K562 (cell line): ENCODE results near the gene C1orf167. TPM values are rescaled to one million over a fixed set of nuclear protein-coding genes. Genes with fewer than 3 reads are reported as not detected.

Experiments
- CHAMP1 ChIP-seq: fragments of 450-650 bp; IDR thresholded peaks from 2 replicates; pipeline ENCODE4 v1.6.1; 2016; ENCODE audit warnings: mild to moderate bottlenecking
- CREB1 ChIP-seq, 2 experiments: sonication (generic) in 1 of 2; formaldehyde crosslinking in 1 of 2; IDR thresholded peaks; 2 replicates each; pipeline versions ENCODE4 v1.6.1 to v1.8.0; 2012 to 2022; ENCODE audit warnings: inconsistent platforms in 1 of 2, mild to moderate bottlenecking in 1 of 2, missing genetic modification reagents in 1 of 2, moderate library complexity in 1 of 2
- GTF3C2 ChIP-seq: IDR thresholded peaks from 3 replicates; pipeline ENCODE4 v1.6.1; 2011; ENCODE audit warnings: borderline replicate concordance, mild to moderate bottlenecking, moderate library complexity; ENCODE audit not compliant: insufficient read length; ENCODE audit errors: extremely low read depth
- MCM2 ChIP-seq: fragments of 450-650 bp; IDR thresholded peaks from 2 replicates; pipeline ENCODE4 v1.6.1; 2017; ENCODE audit warnings: low read depth, mild to moderate bottlenecking
- NCOA6 ChIP-seq: fragments of 450-650 bp; IDR thresholded peaks from 2 replicates; pipeline ENCODE4 v1.6.1; 2017; ENCODE audit warnings: mild to moderate bottlenecking
- NR2C1 ChIP-seq, 2 experiments: fragments of 450-650 bp; IDR thresholded peaks; 2 replicates each; pipeline ENCODE4 v1.6.1; 2017; ENCODE audit warnings: mild to moderate bottlenecking in 2 of 2, antibody characterized with exemption in 1 of 2, inconsistent platforms in 1 of 2, missing compliant biosample characterization in 1 of 2, missing genetic modification characterization in 1 of 2
- RBBP5 ChIP-seq: fragments of 200-600 bp; sonication (generic); IDR thresholded peaks from 2 replicates; pipeline ENCODE4 v1.6.1; 2012; ENCODE audit warnings: borderline replicate concordance, mild to moderate bottlenecking, low read length, control low read depth, inconsistent platforms; ENCODE audit not compliant: insufficient read depth, poor library complexity, severe bottlenecking
- RCOR1 ChIP-seq, 2 experiments: IDR thresholded peaks; 2 replicates each; pipeline ENCODE4 v1.6.1; 2012; ENCODE audit warnings: low read depth in 2 of 2, low read length in 2 of 2, borderline replicate concordance in 1 of 2, improper control_type of control experiment in 1 of 2
- SLC30A9 ChIP-seq: fragments of 250-450 bp; sonication (Bioruptor Pico); IDR thresholded peaks from 2 replicates; pipeline ENCODE4 v1.8.0; 2022; ENCODE audit warnings: mild to moderate bottlenecking, moderate library complexity
- ZNF197 ChIP-seq: fragments of 200-800 bp; sonication (Bioruptor generic); IDR thresholded peaks from 2 replicates; pipeline ENCODE4 v1.6.1; 2016; ENCODE audit warnings: low read depth, missing genetic modification characterization, missing compliant biosample characterization
- polyA plus RNA-seq, 8 experiments: library from polyadenylated mRNA; depleted of rRNA in 4 of 8; stranded (reverse) in 5 of 8; unstranded in 3 of 8; fragments of >200 nt; fragmentation: Nextera tagmentation in 2 of 8; fragmentation: Illumina TruSeq in 1 of 8; extraction: Ambion mirVana in 2 of 8; extraction: Trizol in 1 of 8; gene quantifications; 2 replicates each; pipeline versions ENCODE4 v1.2.1 to v1.2.3, GENCODE V29; 2011 to 2014; ENCODE audit warnings: inconsistent platforms in 1 of 8, missing spikeins in 1 of 8
- total RNA-seq, 7 experiments: library from RNA; depleted of rRNA in 6 of 7; stranded (reverse); fragments of >200 nt in 6 of 7; fragmentation: Illumina TruSeq in 2 of 7; extraction: Trizol in 2 of 7; gene quantifications; 2 replicates each; pipeline versions ENCODE4 v1.2.1 to v1.2.3, GENCODE V29; 2011 to 2021; ENCODE audit warnings: low replicate concordance in 1 of 7
- TF ChIP-seq, protein P1 (sequence below): fragments of 450-650 bp; IDR thresholded peaks from 2 replicates; pipeline ENCODE4 v1.6.1; 2018; ENCODE audit warnings: mild to moderate bottlenecking, low read depth; ENCODE audit not compliant: partially characterized antibody
- TF ChIP-seq, protein P2 (sequence below): IDR thresholded peaks from 2 replicates; pipeline ENCODE4 v1.6.1; 2016; ENCODE audit warnings: missing genetic modification characterization, missing compliant biosample characterization
- TF ChIP-seq, protein P3 (sequence below): fragments of 250-450 bp; sonication (Bioruptor Pico); IDR thresholded peaks from 2 replicates; pipeline ENCODE4 v1.5.0; 2021
- TF ChIP-seq, protein P4 (sequence below), 2 experiments: fragments of 450-650 bp in 1 of 2; sonication (generic) in 1 of 2; formaldehyde crosslinking in 1 of 2; IDR thresholded peaks in 1 of 2; conservative IDR thresholded peaks in 1 of 2; 2 replicates each; pipeline versions ENCODE4 v1.6.1 to v1.8.1; 2016 to 2023; ENCODE audit warnings: mild to moderate bottlenecking in 2 of 2, moderate library complexity in 2 of 2, inconsistent platforms in 1 of 2, missing genetic modification reagents in 1 of 2

C1orf167 gene
- total and polyA plus RNA-seq, 9 of the 15 experiments (the other 6 are each of a cell fraction or from before 2014, with no cell fraction given): 0.22 to 0.86 (median 0.31) TPM; not detected in 2

- TF ChIP-seq GTF3C2 (no peak), NCOA6 (no peak), RBBP5 (peak; percentile 76), CREB1 (IDR thresholded peaks at IDR 0.05) (no peak), CREB1 (CRISPR knock-in tag; IDR thresholded peaks at IDR 0.05) (no peak), CHAMP1 (no peak), SLC30A9 (CRISPR knock-in tag) (no peak), NR2C1 (IDR thresholded peaks at IDR 0.05) (no peak), NR2C1 (tag; IDR thresholded peaks at IDR 0.05) (peak; percentile 90), RCOR1 (IDR thresholded peaks at IDR 0.05; ENCODE audit: borderline replicate concordance in 1 of 2, low read depth in 2 of 2, low read length in 2 of 2) (peak in 1 of 2 experiments; percentile 84; a peak in 2 of 4 replicates), ZNF197 (no peak; the same call in 1 of the 2 replicates), MCM2 (no peak)
- TF ChIP-seq, protein P1, sequence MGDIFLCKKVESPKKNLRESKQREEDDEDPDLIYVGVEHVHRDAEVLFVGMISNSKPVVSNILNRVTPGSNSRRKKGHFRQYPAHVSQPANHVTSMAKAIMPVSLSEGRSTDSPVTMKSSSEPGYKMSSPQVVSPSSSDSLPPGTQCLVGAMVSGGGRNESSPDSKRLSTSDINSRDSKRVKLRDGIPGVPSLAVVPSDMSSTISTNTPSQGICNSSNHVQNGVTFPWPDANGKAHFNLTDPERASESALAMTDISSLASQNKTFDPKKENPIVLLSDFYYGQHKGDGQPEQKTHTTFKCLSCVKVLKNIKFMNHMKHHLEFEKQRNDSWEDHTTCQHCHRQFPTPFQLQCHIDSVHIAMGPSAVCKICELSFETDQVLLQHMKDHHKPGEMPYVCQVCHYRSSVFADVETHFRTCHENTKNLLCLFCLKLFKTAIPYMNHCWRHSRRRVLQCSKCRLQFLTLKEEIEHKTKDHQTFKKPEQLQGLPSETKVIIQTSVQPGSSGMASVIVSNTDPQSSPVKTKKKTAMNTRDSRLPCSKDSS: no peak
- TF ChIP-seq, protein P2, sequence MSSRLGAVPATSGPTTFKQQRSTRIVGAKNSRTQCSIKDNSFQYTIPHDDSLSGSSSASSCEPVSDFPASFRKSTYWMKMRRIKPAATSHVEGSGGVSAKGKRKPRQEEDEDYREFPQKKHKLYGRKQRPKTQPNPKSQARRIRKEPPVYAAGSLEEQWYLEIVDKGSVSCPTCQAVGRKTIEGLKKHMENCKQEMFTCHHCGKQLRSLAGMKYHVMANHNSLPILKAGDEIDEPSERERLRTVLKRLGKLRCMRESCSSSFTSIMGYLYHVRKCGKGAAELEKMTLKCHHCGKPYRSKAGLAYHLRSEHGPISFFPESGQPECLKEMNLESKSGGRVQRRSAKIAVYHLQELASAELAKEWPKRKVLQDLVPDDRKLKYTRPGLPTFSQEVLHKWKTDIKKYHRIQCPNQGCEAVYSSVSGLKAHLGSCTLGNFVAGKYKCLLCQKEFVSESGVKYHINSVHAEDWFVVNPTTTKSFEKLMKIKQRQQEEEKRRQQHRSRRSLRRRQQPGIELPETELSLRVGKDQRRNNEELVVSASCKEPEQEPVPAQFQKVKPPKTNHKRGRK (tag): no peak
- TF ChIP-seq, protein P3, sequence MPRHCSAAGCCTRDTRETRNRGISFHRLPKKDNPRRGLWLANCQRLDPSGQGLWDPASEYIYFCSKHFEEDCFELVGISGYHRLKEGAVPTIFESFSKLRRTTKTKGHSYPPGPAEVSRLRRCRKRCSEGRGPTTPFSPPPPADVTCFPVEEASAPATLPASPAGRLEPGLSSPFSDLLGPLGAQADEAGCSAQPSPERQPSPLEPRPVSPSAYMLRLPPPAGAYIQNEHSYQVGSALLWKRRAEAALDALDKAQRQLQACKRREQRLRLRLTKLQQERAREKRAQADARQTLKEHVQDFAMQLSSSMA (CRISPR knock-in tag): peak; percentile 54; the same call in 1 of the 2 replicates
- TF ChIP-seq, protein P4, sequence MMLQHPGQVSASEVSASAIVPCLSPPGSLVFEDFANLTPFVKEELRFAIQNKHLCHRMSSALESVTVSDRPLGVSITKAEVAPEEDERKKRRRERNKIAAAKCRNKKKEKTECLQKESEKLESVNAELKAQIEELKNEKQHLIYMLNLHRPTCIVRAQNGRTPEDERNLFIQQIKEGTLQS (IDR thresholded peaks at IDR 0.05): no peak
- TF ChIP-seq, protein P4 (CRISPR knock-in tag; conservative IDR thresholded peaks at IDR 0.05): peak; percentile 61; the same call in 1 of the 2 replicates
Observed at GRCh38 chr1:11797525-11798216, 35.7 kb downstream of the C1orf167 start (continued).
